Jurkat, Clone E6-1 (cell line): Measurements from ENCODE around the gene CXCR1.
A peak's percentile ranks its signal among the peaks of the same experiment; 100 is the strongest.

Experiments used
- DNase-seq: peaks from one replicate; pipeline ENCODE4 v3.0.0-alpha.2; 2011; ENCODE audit warnings: low read depth, low spot score
- H3K4me3 ChIP-seq: 2 replicates; pipeline ENCODE4 v1.5.1; 2011; ENCODE audit warnings: mild to moderate bottlenecking, low read length, control low read depth, moderate library complexity

The CXCR1 gene

GRCh38 chr2:218168635-218169462, 2.1 kb upstream of the CXCR1 start:
- no peak overlapping the region for H3K4me3 ChIP-seq
- peak; percentile 61 for DNase-seq

DNA sequence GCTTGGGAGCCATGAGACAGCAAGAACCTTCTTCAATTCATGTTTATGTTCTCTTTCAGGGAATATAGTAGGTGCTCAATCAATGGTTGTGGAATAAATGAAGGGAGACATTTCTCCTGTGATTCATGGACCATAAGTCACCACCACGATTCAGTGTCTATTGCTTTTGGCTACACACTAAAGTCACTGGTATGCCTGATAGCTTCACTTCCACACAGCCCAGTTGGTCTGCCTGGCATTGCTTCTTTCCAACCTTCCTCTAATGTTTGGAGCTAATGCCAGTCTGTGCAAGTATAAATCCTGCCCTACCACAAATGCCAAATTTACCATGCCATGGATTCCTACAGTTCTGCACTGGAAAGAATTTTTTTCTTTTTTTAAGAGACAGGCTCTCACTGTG, 1.3 kb upstream of the CXCR1 start:
- no peak overlapping the region for H3K4me3 ChIP-seq
- DNase-seq = no peak

GRCh38 chr2:218162814-218163213, 3.9 kb downstream of the CXCR1 start:
- no peak for DNase-seq
- no peak overlapping the region for H3K4me3 ChIP-seq

DNA sequence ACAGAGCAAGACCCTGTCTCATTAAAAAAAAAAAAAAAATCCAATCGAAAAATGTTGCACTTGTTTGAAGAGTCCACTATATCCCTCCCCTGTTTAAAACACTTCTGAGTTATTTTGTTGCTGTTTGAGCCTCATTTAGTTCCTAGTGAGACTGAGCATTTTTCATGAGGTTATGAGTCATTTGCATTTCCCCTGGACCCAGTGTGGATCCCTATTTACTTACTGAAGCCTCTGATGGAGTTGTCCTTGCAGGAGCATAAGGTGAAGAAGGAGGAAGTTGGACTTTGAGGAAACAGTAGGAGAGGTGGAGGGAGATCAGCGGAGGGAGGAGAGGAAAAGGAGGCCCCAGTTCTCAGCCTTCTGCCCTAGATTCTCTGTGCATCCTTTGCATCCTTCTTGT, 5.1 kb downstream of the CXCR1 start:
- no peak for DNase-seq
- no peak overlapping the region for H3K4me3 ChIP-seq

DNA sequence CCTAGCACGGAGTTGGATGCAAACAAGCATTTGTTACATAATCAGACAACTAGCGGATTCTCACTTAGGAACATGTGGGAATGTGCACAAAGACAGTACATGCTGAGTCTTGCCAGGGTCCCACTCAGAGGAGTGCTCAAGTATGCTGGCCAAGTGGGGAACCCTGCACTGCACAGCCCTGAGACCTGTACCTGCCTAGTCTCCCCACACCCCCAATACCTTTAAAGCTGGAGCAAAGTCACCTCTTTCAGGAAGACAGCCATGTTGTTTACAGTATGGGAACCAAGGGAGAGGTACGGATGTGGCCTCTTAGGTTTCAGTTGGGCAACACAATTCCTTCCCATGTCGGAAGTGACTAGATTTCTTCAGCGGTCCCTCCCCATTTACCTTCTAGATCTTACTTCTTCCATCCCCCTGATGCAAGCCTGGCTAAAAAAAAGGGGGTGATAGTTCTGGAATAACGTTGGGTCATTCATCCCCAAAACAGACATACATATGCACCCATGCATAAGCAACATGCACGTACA, 10.7 kb downstream of the CXCR1 start:
- H3K4me3 ChIP-seq = no peak overlapping the region
- no peak for DNase-seq

GRCh38 chr2:218152777-218153176, 14.0 kb downstream of the CXCR1 start:
- no peak for DNase-seq
- H3K4me3 ChIP-seq = no peak overlapping the region

DNA sequence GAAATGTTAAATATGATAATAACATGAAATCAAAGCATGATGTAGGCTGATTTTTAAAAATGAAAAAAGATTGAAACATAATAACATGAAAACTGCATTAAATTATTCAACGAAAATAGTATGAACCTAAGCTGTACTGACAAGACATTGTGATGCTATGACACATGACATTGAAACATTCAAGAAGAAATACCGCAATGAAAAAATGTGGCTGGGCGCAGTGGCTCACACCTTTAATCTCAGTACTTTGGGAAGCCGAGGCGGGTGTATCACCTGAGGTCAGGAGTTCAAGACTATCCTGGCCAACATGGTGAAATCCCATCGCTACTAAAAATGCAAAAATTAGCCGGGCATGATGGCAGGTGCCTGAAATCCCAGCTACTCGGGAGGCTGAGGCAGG, 14.6 kb downstream of the CXCR1 start:
- DNase-seq = no peak

DNA sequence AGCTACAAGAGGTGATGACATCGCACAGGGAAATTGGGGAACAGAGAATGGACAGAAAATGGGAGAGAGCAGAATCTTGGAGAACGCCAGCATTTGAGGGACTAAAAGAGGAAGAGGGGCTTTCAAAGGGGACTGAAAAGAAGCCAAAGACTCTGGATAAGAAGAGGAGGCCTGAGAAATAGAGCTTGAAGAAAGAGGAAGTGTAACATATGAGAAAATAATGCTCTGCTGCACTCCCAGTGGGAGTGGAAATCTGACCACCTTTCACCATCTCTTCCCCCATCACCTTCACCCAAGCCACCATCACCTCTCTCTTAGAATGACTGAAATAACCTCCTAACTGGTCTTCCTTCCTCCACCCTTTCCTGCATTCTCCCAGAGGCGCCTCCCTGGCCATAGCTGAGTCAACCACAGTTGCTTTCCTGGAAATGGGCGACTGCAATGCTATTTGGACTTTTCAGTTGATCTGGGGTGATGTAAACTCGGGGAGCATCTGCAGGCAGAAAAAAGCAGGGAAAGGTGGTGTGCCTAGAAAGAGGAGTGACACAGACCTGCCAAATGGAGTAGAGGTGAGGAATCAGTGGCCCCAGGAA, 16.8 kb downstream of the CXCR1 start:
- H3K4me3 ChIP-seq = no peak overlapping the region
- DNase-seq = no peak

More for the DNA sequence above, 14.6 kb downstream of the CXCR1 start:
- H3K4me3 ChIP-seq = no peak overlapping the region

GRCh38 chr2:218149098-218149497, 17.7 kb downstream of the CXCR1 start:
- H3K4me3 ChIP-seq = no peak overlapping the region
- DNase-seq = no peak

- no peak for DNase-seq
- no peak overlapping the region for H3K4me3 ChIP-seq
Measured at GRCh38 chr2:218146056-218146455, 20.7 kb downstream of the CXCR1 start.

DNA sequence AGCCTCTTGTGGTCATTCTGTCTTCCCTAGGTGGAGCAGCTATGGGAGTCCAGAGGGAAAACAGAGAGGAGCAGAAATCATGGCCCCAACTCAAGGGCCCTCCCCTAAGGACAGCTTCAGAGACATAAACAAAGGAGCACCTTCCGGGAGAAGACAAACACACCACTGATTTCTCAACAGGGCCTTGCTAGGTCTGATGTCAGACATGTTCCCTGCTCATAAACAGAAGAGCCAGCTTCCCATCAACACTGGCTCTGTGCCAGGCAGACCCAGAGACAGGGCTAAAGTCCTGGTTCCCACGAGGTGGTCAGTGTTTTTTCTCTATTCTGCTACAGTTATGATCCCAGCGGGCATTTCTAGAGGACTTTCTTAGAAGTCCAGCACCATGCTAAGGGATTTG, 21.6 kb downstream of the CXCR1 start:
- no peak for DNase-seq
- no peak overlapping the region for H3K4me3 ChIP-seq

DNA sequence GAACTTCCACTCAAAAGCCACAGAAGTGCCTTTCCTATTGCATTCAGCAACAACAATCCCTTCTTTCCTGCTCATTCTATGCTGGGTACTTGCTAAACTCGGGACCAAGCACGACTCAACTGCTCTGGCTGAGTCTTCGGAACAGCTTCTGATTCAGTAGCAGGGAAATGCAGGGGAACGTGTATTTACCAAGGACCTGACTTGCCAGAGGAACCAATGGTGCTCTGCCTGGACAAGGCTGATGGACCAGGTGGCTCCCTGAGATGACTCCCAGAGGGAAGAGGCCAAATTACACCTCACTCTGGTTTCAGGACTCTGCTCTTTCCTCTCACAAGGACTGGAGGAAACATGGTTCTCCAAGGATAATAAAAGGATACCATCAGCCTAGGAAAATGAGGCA, 28.7 kb downstream of the CXCR1 start:
- DNase-seq = no peak
- H3K4me3 ChIP-seq = no peak overlapping the region

GRCh38 chr2:218137514-218137913, 29.2 kb downstream of the CXCR1 start:
- H3K4me3 ChIP-seq = no peak overlapping the region
- DNase-seq = no peak

DNA sequence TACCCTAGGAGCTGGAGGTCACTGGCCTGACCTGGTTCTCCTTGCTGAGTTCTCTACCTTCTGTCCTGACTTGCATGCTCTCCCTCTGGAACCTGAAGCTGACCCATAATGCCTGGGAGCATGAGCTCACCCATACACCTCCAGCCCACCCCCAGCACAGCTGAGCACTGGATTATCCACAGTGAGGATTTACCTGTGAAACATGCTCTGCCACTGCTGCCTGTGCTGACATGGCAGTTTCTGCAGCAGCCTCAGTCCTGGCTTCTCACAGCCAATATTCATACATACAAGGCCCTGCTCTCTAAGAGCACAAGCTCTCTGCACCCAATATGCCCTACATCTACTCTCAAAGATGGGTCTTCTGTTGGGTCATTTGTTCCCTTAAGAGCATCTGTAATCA, 35.9 kb downstream of the CXCR1 start:
- DNase-seq = no peak
- no peak overlapping the region for H3K4me3 ChIP-seq

DNA sequence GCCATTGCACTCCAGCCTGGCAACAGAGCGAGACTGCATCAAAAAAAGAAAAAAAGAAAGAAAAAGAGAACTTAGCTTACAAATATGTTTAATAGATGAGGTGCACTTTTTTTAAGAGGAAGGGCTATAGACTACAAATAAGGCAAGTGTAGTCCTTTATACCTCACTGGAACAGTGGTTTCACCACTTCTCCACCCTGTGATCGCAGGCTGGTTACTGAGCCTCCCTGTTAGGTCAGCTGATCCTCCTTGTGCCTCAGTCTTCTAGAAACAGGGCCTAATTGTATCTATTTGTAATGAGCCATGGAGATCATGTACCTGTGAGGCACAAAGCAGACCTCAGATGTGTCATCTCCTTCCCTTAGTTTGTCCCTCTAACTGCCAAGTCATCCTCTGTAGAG, 36.4 kb downstream of the CXCR1 start:
- no peak overlapping the region for H3K4me3 ChIP-seq
- no peak for DNase-seq

DNA sequence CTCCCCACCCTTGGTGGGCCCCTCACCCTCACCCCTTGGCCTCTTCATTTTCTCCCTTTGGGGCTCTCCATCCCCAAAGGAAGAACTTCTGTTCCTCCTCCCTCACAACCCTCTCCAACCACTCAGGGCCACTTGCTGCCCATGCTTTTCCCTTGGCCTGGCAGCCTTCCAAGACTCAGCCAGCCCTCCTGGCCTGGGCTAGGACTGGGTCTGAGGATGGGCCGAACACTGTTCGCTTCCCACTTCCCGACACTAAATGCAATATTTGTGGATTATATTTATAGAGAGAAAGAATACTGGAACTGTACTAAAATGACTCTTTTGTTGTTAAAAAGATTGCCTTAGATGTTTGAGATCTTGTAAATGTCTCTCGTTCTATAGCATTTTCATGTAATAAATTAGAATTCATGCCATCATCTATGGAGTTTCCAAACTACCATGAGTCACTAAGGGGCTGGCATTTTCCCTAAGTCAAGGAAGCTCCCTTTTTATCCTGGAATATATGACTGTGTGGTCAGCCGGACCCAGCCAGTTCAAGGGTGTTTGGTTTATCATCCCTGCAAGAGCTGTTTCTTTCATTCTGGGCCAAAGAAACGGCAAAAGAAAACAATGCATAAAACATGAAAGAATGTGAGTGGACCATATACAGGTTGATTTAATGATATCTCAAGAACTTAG, 37.2 kb downstream of the CXCR1 start:
- no peak overlapping the region for H3K4me3 ChIP-seq

GRCh38 chr2:218128781-218129457, 37.8 kb downstream of the CXCR1 start:
- DNase-seq = no peak
- H3K4me3 ChIP-seq = no peak overlapping the region

More for the DNA sequence above, 37.2 kb downstream of the CXCR1 start:
- no peak for DNase-seq

DNA sequence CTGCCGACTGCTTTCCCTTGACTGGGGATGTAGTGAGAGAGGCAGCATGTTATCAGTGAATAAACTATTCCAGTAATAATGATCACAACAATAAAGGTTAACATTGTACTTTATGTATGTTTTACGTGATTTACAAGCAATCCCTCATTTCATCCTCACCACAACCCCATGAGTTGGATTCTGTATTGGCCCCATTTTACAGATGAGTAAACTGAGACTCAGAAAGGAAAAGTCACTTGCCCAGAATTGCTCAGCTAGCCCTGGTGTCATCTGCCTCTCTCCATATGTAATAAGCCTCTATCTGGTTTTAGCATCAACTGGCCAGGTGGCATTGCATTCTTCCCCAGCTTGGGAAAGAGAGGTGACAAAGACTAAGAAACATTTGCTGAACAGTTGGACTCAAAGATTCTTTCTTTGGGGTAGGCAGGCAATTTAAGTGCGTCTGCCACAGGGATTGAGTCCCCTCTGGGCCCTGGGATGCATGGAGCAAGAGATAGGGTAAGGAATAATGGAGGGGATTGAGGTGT, 38.8 kb downstream of the CXCR1 start:
- no peak overlapping the region for H3K4me3 ChIP-seq
- DNase-seq = no peak

GRCh38 chr2:218125626-218126080, 41.1 kb downstream of the CXCR1 start, which contains the start of gene CXCR2:
TSS of gene CXCR2 (plus strand) at chr2:218126028. CDS start at chr2:218134802, 8,774 bp downstream.
- no peak within 1 kb of the TSS for H3K4me3 ChIP-seq
- no peak for DNase-seq
